Mesenchymal stem cell (in vitro differentiated cells and primary cell): ENCODE measurements around the gene FXR2.

Experiments used
- DNase-seq: peaks from one replicate; pipeline ENCODE4 v3.0.0-alpha.2; 2013
- H2AFZ ChIP-seq: one replicate; pipeline ENCODE4 v1.6.1; 2013; ENCODE audit warnings: low read depth, mild to moderate bottlenecking, control low read depth, inconsistent platforms, low read length, moderate library complexity
- H2AK5ac ChIP-seq: 2 replicates; pipeline ENCODE4 v1.6.1; 2013; ENCODE audit warnings: low read length, moderate library complexity, mild to moderate bottlenecking, inconsistent platforms; ENCODE audit not compliant: severe bottlenecking
- H2BK120ac ChIP-seq: one replicate; pipeline ENCODE4 v1.6.1; 2013; ENCODE audit warnings: low read depth, mild to moderate bottlenecking, inconsistent platforms, low read length, moderate library complexity
- H2BK12ac ChIP-seq, 2 experiments: one replicate each; pipeline ENCODE4 v1.6.1; 2013; ENCODE audit warnings: inconsistent platforms in 2 of 2, low read length in 2 of 2, mild to moderate bottlenecking in 2 of 2, moderate library complexity in 2 of 2, control low read depth in 1 of 2
- H2BK15ac ChIP-seq: one replicate; pipeline ENCODE4 v1.6.1; 2013; ENCODE audit warnings: mild to moderate bottlenecking, low read depth, inconsistent platforms; ENCODE audit not compliant: poor library complexity, severe bottlenecking
- H2BK5ac ChIP-seq: 2 replicates; pipeline ENCODE4 v1.6.1; 2013; ENCODE audit warnings: low read depth, mild to moderate bottlenecking, low read length, control low read depth, inconsistent platforms; ENCODE audit not compliant: poor library complexity, severe bottlenecking
- H3K14ac ChIP-seq, 2 experiments: one replicate each; pipeline ENCODE4 v1.6.1; 2013; ENCODE audit warnings: inconsistent platforms in 2 of 2, low read length in 2 of 2, control low read depth in 1 of 2, mild to moderate bottlenecking in 1 of 2, moderate library complexity in 1 of 2
- H3K18ac ChIP-seq, 2 experiments: one replicate each; pipeline ENCODE4 v1.6.1; 2013; ENCODE audit warnings: inconsistent platforms in 2 of 2, low read length in 2 of 2, control low read depth in 1 of 2, low read depth in 1 of 2, mild to moderate bottlenecking in 1 of 2
- H3K23ac ChIP-seq, 2 experiments: one replicate each; pipeline ENCODE4 v1.6.1; 2013; ENCODE audit warnings: inconsistent platforms in 2 of 2, low read length in 2 of 2, mild to moderate bottlenecking in 2 of 2, moderate library complexity in 2 of 2, control low read depth in 1 of 2
- H3K27ac ChIP-seq: 2 replicates; pipeline ENCODE4 v1.5.1; 2013; ENCODE audit warnings: mild to moderate bottlenecking, moderate library complexity, low read length, control low read depth, inconsistent platforms; ENCODE audit not compliant: poor library complexity, severe bottlenecking
- H3K27me3 ChIP-seq, 2 experiments: 2 replicates each; pipeline versions ENCODE4 v1.6.1 to v1.7.0; 2013; ENCODE audit warnings: low read length in 2 of 2, mild to moderate bottlenecking in 2 of 2, moderate library complexity in 2 of 2, control low read depth in 1 of 2, inconsistent platforms in 1 of 2; ENCODE audit not compliant: control insufficient read depth in 1 of 2, insufficient read depth in 1 of 2
- H3K36me3 ChIP-seq, 2 experiments: 2 replicates each; pipeline versions ENCODE4 v1.6.1 to v1.7.0; 2013; ENCODE audit warnings: low read length in 2 of 2, control low read depth in 1 of 2, inconsistent platforms in 1 of 2, low read depth in 1 of 2, mild to moderate bottlenecking in 1 of 2; ENCODE audit not compliant: insufficient read depth in 2 of 2, control insufficient read depth in 1 of 2
- H3K4ac ChIP-seq, 2 experiments: one replicate each; pipeline ENCODE4 v1.6.1; 2013; ENCODE audit warnings: inconsistent platforms in 2 of 2, low read length in 2 of 2, mild to moderate bottlenecking in 2 of 2, moderate library complexity in 2 of 2, control low read depth in 1 of 2, low read depth in 1 of 2
- H3K4me1 ChIP-seq: 2 replicates; pipeline ENCODE4 v1.6.1; 2013; ENCODE audit warnings: low read depth, low read length, control low read depth; ENCODE audit not compliant: control insufficient read depth, insufficient read depth
- H3K4me2 ChIP-seq: 2 replicates; pipeline ENCODE4 v1.6.1; 2013; ENCODE audit warnings: low read length, mild to moderate bottlenecking, inconsistent platforms; ENCODE audit not compliant: poor library complexity, severe bottlenecking
- H3K4me3 ChIP-seq, 2 experiments: 2 replicates each; pipeline versions ENCODE4 v1.5.1 to v1.7.0; 2013; ENCODE audit warnings: low read length in 2 of 2, mild to moderate bottlenecking in 2 of 2, control low read depth in 1 of 2, low read depth in 1 of 2; ENCODE audit not compliant: insufficient read depth in 1 of 2
- H3K79me1 ChIP-seq: replicated peaks from 2 replicates; pipeline ENCODE4 v1.6.1; 2013; ENCODE audit warnings: mild to moderate bottlenecking, control low read depth, low read length, inconsistent platforms; ENCODE audit not compliant: poor library complexity, severe bottlenecking
- H3K9ac ChIP-seq: 2 replicates; pipeline ENCODE4 v1.7.0; 2013; ENCODE audit warnings: mild to moderate bottlenecking, low read length, moderate library complexity
- H3K9me3 ChIP-seq: 2 replicates; pipeline ENCODE4 v1.7.0; 2013; ENCODE audit warnings: mild to moderate bottlenecking, low read length; ENCODE audit not compliant: control insufficient read depth
- H4K8ac ChIP-seq: one replicate; pipeline ENCODE4 v1.6.1; 2013; ENCODE audit warnings: inconsistent platforms, mild to moderate bottlenecking, low read length, moderate library complexity
- H4K91ac ChIP-seq: one replicate; pipeline ENCODE4 v1.6.1; 2013; ENCODE audit warnings: mild to moderate bottlenecking, low read length, inconsistent platforms
- WGBS: methylation state at CpG from one replicate; pipeline ENCODE4 v1.1.7; 2013; ENCODE audit warnings: mixed read lengths; 5-methylcytosine and 5-hydroxymethylcytosine counted together

The FXR2 gene

GRCh38 chr17:7573324-7574080 is 41.2 kb downstream of the FXR2 start:
- Histone ChIP-seq H4K91ac (peak overlapping the region; percentile 95), H3K9ac (peak overlapping the region; percentile 98), H2AFZ (no peak overlapping the region), H3K4me2 (peak overlapping the region; percentile 47), H3K36me3 (peaks cover 63 to 74% of the 10 kb centered on the region in 2 experiments), H2BK120ac (no peak overlapping the region), H2AK5ac (peak overlapping the region; percentile 88), H2BK5ac (peak overlapping the region; percentile 94), H4K8ac (peak overlapping the region; percentile 10), H3K23ac (peak overlapping the region; percentile 0 to 100), H2BK15ac (no peak overlapping the region), H2BK12ac (peak overlapping the region in 1 of 2 experiments; percentile 80), H3K9me3 (no peaks in the 10 kb centered on the region), H3K4me3 (peak overlapping the region; percentile 94 to 100), H3K4ac (peak overlapping the region; percentile 76 to 99), H3K18ac (peak overlapping the region; percentile 99 to 100), H3K4me1 (peaks cover 18% of the 10 kb centered on the region), H3K27ac (peak overlapping the region; percentile 92), H3K14ac (peak overlapping the region in 1 of 2 experiments; percentile 100), H3K27me3 (no peaks in the 10 kb centered on the region), H3K79me1 (peaks cover 17% of the 10 kb centered on the region)
- under 1% methylated on average over 68 of the region's 71 CpGs for WGBS
- peak; percentile 90 for DNase-seq

GRCh38 chr17:7572588-7573323 is 41.9 kb downstream of the FXR2 start:
- H2AFZ ChIP-seq = no peak overlapping the region
- peak overlapping the region; percentile 88 for H2AK5ac ChIP-seq
- H3K4ac ChIP-seq = peak overlapping the region; percentile 76 to 99
- peak overlapping the region; percentile 50 for H2BK15ac ChIP-seq
- H2BK5ac ChIP-seq = peak overlapping the region; percentile 94
- H3K23ac ChIP-seq = peak overlapping the region; percentile 0 to 100
- no peaks in the 10 kb centered on the region for H3K9me3 ChIP-seq
- H3K9ac ChIP-seq = peak overlapping the region; percentile 98
- H3K14ac ChIP-seq = peak overlapping the region; percentile 70 to 100
- WGBS = under 1% methylated on average over 73 of the region's 73 CpGs
- peak overlapping the region in 1 of 2 experiments; percentile 80 for H2BK12ac ChIP-seq
- peak; percentile 100 for DNase-seq
- no peak overlapping the region for H3K4me2 ChIP-seq
- H4K8ac ChIP-seq = peak overlapping the region; percentile 89
- H3K27ac ChIP-seq = peak overlapping the region; percentile 92
- H3K36me3 ChIP-seq = peaks cover 60 to 71% of the 10 kb centered on the region in 2 experiments
- no peaks in the 10 kb centered on the region for H3K27me3 ChIP-seq
- peak overlapping the region; percentile 94 to 100 for H3K4me3 ChIP-seq
- peaks cover 20% of the 10 kb centered on the region for H3K79me1 ChIP-seq
- H3K18ac ChIP-seq = peak overlapping the region; percentile 99 to 100
- H3K4me1 ChIP-seq = peaks cover 18% of the 10 kb centered on the region
- H4K91ac ChIP-seq = peak overlapping the region; percentile 95
- peak overlapping the region; percentile 90 for H2BK120ac ChIP-seq

- Histone ChIP-seq H3K4ac (peak overlapping the region in 1 of 2 experiments; percentile 92), H3K79me1 (peaks cover 23% of the 10 kb centered on the region), H3K4me2 (peak overlapping the region; percentile 79), H2BK15ac (no peak overlapping the region), H2AK5ac (peak overlapping the region; percentile 66), H3K27ac (peak overlapping the region; percentile 72), H2BK120ac (no peak overlapping the region), H3K23ac (no peak overlapping the region), H2AFZ (peak overlapping the region; percentile 5), H3K36me3 (peaks cover 59 to 71% of the 10 kb centered on the region in 2 experiments), H3K14ac (peak overlapping the region in 1 of 2 experiments; percentile 26), H3K4me3 (peak overlapping the region; percentile 39 to 83), H4K8ac (peak overlapping the region; percentile 85), H3K9me3 (no peaks in the 10 kb centered on the region), H2BK12ac (peak overlapping the region in 1 of 2 experiments; percentile 43), H4K91ac (no peak overlapping the region), H2BK5ac (no peak overlapping the region), H3K4me1 (peaks cover 18% of the 10 kb centered on the region), H3K9ac (peak overlapping the region; percentile 91), H3K27me3 (no peaks in the 10 kb centered on the region), H3K18ac (peak overlapping the region; percentile 10 to 67)
- no peak for DNase-seq
- WGBS = under 1% methylated on average over 11 of the region's 11 CpGs
Observed at GRCh38 chr17:7572338-7572587, 42.4 kb downstream of the FXR2 start.

DNA sequence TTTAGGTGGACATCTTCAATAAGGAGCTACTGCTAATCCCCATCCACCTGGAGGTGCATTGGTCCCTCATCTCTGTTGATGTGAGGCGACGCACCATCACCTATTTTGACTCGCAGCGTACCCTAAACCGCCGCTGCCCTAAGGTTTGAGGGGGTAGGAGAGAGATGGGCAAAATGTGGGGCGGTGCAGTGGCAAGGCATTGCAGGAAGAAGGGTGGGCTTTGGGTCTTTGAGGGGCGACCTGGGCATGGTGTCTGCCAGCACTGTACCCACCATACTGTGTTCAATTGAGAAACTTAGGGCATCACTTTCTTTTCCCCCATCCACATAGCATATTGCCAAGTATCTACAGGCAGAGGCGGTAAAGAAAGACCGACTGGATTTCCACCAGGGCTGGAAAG is 44.3 kb downstream of the FXR2 start:
- H2BK12ac ChIP-seq = no peak overlapping the region
- no peak overlapping the region for H3K14ac ChIP-seq
- H3K4me2 ChIP-seq = no peak overlapping the region
- no peak overlapping the region for H3K18ac ChIP-seq
- WGBS = 97% methylated on average over 10 of the region's 10 CpGs
- H3K36me3 ChIP-seq = peaks cover 56 to 70% of the 10 kb centered on the region in 2 experiments
- no peak overlapping the region for H2BK120ac ChIP-seq
- no peak overlapping the region for H2AFZ ChIP-seq
- no peak overlapping the region for H2BK15ac ChIP-seq
- H4K91ac ChIP-seq = no peak overlapping the region
- no peak overlapping the region for H2AK5ac ChIP-seq
- no peaks in the 10 kb centered on the region for H3K27me3 ChIP-seq
- H3K4ac ChIP-seq = no peak overlapping the region
- H3K27ac ChIP-seq = no peak overlapping the region
- H3K9ac ChIP-seq = no peak overlapping the region
- H2BK5ac ChIP-seq = no peak overlapping the region
- no peak overlapping the region for H3K4me3 ChIP-seq
- peaks cover 27% of the 10 kb centered on the region for H3K79me1 ChIP-seq
- H3K9me3 ChIP-seq = no peaks in the 10 kb centered on the region
- no peak for DNase-seq
- peaks cover 9% of the 10 kb centered on the region for H3K4me1 ChIP-seq
- H3K23ac ChIP-seq = no peak overlapping the region
- peak overlapping the region; percentile 4 for H4K8ac ChIP-seq
